DOHH2 (cell line): ENCODE measurements around the gene CTSD.

ENCODE experiments used
- EZH2phosphoT487 ChIP-seq: fragments of 200-600 bp; sonication (generic); IDR thresholded peaks from 2 replicates; pipeline ENCODE4 v1.6.1; 2017; ENCODE audit warnings: borderline replicate concordance, mild to moderate bottlenecking, antibody characterized with exemption, low read length, moderate library complexity, mixed read lengths
- TF ChIP-seq, protein P1 (sequence below): fragments of 200-600 bp; sonication (generic); IDR thresholded peaks from one replicate; pipeline ENCODE4 v1.5.1; 2014; ENCODE audit warnings: antibody characterized with exemption, mild to moderate bottlenecking, low read depth, low read length; ENCODE audit not compliant: poor library complexity, severe bottlenecking

DNA sequence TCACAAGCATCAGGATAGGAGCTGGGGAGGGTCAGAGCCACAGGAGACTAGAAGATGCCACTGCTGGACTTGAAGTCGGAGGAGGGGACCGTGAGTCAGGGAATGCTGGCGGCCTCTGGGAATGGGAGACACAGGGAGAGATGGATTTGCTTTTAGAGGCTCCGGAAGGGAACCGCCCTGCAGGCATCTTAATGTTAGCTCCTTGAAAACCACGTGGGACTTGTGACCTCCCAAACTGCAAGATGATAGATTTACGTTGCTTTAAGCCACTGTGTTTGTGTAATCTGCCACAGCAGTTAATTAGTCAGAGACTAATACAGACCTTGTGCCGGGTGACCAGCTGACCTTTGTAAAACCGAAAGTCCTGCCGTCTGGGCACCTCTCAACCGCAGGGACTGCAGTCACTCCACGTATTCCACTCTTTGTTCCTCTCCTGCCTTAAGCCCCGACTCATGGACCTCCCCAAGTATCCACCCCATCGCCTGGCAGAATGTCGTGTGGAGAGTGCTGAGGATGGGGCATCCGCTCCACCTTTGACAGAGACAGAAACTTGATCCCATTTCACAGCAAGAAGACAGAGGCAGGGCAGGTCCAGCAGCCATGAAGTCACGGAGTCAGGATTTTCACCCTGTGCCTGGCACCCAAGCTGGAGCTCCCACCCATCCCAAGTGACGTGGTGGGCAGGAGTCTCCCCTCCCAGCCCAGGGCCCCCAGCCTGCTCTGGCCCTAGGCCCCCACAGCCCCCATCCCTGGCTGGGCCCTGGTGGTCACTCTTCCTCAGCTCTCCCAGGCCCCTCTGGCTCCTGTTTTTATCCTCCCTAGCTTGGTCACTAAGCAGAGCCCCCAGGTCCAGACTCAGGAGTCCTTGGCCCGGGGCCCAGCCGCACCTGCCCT is 19.4 kb upstream of the CTSD start:
- TF ChIP-seq, protein P1, sequence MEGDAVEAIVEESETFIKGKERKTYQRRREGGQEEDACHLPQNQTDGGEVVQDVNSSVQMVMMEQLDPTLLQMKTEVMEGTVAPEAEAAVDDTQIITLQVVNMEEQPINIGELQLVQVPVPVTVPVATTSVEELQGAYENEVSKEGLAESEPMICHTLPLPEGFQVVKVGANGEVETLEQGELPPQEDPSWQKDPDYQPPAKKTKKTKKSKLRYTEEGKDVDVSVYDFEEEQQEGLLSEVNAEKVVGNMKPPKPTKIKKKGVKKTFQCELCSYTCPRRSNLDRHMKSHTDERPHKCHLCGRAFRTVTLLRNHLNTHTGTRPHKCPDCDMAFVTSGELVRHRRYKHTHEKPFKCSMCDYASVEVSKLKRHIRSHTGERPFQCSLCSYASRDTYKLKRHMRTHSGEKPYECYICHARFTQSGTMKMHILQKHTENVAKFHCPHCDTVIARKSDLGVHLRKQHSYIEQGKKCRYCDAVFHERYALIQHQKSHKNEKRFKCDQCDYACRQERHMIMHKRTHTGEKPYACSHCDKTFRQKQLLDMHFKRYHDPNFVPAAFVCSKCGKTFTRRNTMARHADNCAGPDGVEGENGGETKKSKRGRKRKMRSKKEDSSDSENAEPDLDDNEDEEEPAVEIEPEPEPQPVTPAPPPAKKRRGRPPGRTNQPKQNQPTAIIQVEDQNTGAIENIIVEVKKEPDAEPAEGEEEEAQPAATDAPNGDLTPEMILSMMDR: no peak
- TF ChIP-seq EZH2phosphoT487: no peak
